HEK293 (cell line): ENCODE data around the gene MPZL3.
A peak's percentile ranks its signal among the peaks of the same experiment; 100 is the strongest.

Experiments
- CTCF ChIA-PET: fragments of 350-600 bp; formaldehyde crosslinking; extraction: SDS; loops from one replicate; lab custom pipeline; 2021; ENCODE audit warnings: antibody characterized with exemption; lab: Yijun Ruan, JAX
- POLR2A ChIA-PET: fragments of 300-600 bp; formaldehyde crosslinking; extraction: SDS; loops from one replicate; lab custom pipeline; 2020; ENCODE audit warnings: antibody characterized with exemption, inconsistent platforms; lab: Yijun Ruan, JAX
- H3K27ac ChIP-seq: fragments of 200-500 bp; sonication (Bioruptor generic); 2 replicates; pipeline ENCODE4 v1.5.1; 2014; ENCODE audit warnings: low read depth, low read length, control low read depth, inconsistent platforms; ENCODE audit errors: extremely low read depth
- H3K36me3 ChIP-seq, 2 experiments: fragments of 200-500 bp in 1 of 2; sonication (Bioruptor generic) in 1 of 2; 1 replicate in 1 of 2; 2 replicates in 1 of 2; pipeline ENCODE4 v1.5.1; 2014 to 2017; ENCODE audit warnings: inconsistent platforms in 2 of 2, low read length in 2 of 2; ENCODE audit not compliant: control insufficient read depth in 2 of 2, insufficient read depth in 1 of 2
- H3K4me1 ChIP-seq: fragments of 200-500 bp; sonication (Bioruptor generic); 2 replicates; pipeline ENCODE4 v1.5.1; 2014; ENCODE audit warnings: mild to moderate bottlenecking, low read length, inconsistent platforms; ENCODE audit not compliant: control insufficient read depth, insufficient read depth
- H3K4me3 ChIP-seq: 2 replicates; pipeline ENCODE4 v1.5.1; 2011; ENCODE audit warnings: low read depth, mild to moderate bottlenecking, control low read depth, low read length, moderate library complexity
- H3K9me3 ChIP-seq: fragments of 200-500 bp; sonication (Bioruptor generic); 2 replicates; pipeline ENCODE4 v1.5.1; 2014; ENCODE audit warnings: low read depth, low read length, inconsistent platforms; ENCODE audit not compliant: control insufficient read depth, insufficient read depth
- KLF16 ChIP-seq: fragments of 450-650 bp; formaldehyde crosslinking; IDR thresholded peaks from 2 replicates; pipeline ENCODE4 v1.5.1; 2017; ENCODE audit warnings: missing biosample characterization, missing genetic modification characterization
- KLF9 ChIP-seq: fragments of 450-650 bp; formaldehyde crosslinking; IDR thresholded peaks from 2 replicates; pipeline ENCODE4 v1.5.1; 2016; ENCODE audit warnings: missing biosample characterization, missing genetic modification characterization, low read depth
- MYNN ChIP-seq: fragments of 450-650 bp; formaldehyde crosslinking; IDR thresholded peaks from 2 replicates; pipeline ENCODE4 v1.5.1; 2016; ENCODE audit warnings: missing biosample characterization, missing genetic modification characterization, borderline replicate concordance
- OSR2 ChIP-seq: fragments of 450-650 bp; formaldehyde crosslinking; IDR thresholded peaks from 2 replicates; pipeline ENCODE4 v1.5.1; 2016; ENCODE audit warnings: missing biosample characterization, missing genetic modification characterization
- OVOL3 ChIP-seq: fragments of 450-650 bp; formaldehyde crosslinking; IDR thresholded peaks from 2 replicates; pipeline ENCODE4 v1.5.1; 2016; ENCODE audit warnings: missing biosample characterization, missing genetic modification characterization
- SP3 ChIP-seq: fragments of 450-650 bp; formaldehyde crosslinking; IDR thresholded peaks from 2 replicates; pipeline ENCODE4 v1.5.1; 2016; ENCODE audit warnings: missing biosample characterization, missing genetic modification characterization
- ZNF221 ChIP-seq: fragments of 450-650 bp; formaldehyde crosslinking; IDR thresholded peaks from 2 replicates; pipeline ENCODE4 v1.5.1; 2017; ENCODE audit warnings: missing biosample characterization, missing genetic modification characterization, borderline replicate concordance
- ZNF292 ChIP-seq: fragments of 450-650 bp; formaldehyde crosslinking; IDR thresholded peaks from 2 replicates; pipeline ENCODE4 v1.5.1; 2016; ENCODE audit warnings: low read depth, missing biosample characterization, missing genetic modification characterization, borderline replicate concordance
- ZNF654 ChIP-seq: fragments of 450-650 bp; formaldehyde crosslinking; IDR thresholded peaks from 2 replicates; pipeline ENCODE4 v1.5.1; 2016; ENCODE audit warnings: low read depth, missing biosample characterization, missing genetic modification characterization
- ZNF707 ChIP-seq: fragments of 450-650 bp; formaldehyde crosslinking; IDR thresholded peaks from 2 replicates; pipeline ENCODE4 v1.5.1; 2016; ENCODE audit warnings: missing biosample characterization, missing genetic modification characterization
- TF ChIP-seq, protein P1 (sequence below): fragments of 450-650 bp; formaldehyde crosslinking; conservative IDR thresholded peaks from 2 replicates; pipeline ENCODE4 v1.5.1; 2016; ENCODE audit warnings: low read depth, missing biosample characterization, missing genetic modification characterization
- TF ChIP-seq, protein P2 (sequence below): fragments of 450-650 bp; formaldehyde crosslinking; IDR thresholded peaks from 2 replicates; pipeline ENCODE4 v1.5.1; 2016; ENCODE audit warnings: missing biosample characterization, missing genetic modification characterization, low read depth
- TF ChIP-seq, protein P3 (sequence below): IDR thresholded peaks from 2 replicates; pipeline ENCODE4 v1.6.1; 2011; ENCODE audit warnings: mild to moderate bottlenecking, low read depth, low read length, borderline replicate concordance
- TF ChIP-seq, protein P4 (sequence below): fragments of 450-650 bp; formaldehyde crosslinking; IDR thresholded peaks from 2 replicates; pipeline ENCODE4 v1.5.1; 2016; ENCODE audit warnings: missing biosample characterization, missing genetic modification characterization
- TF ChIP-seq, protein P5 (sequence below): fragments of 450-650 bp; formaldehyde crosslinking; IDR thresholded peaks from 2 replicates; pipeline ENCODE4 v1.5.1; 2016; ENCODE audit warnings: missing biosample characterization, missing genetic modification characterization
- TF ChIP-seq, protein P6 (sequence below): fragments of 450-650 bp; formaldehyde crosslinking; IDR thresholded peaks from 2 replicates; pipeline ENCODE4 v1.5.1; 2016; ENCODE audit warnings: missing biosample characterization, missing genetic modification characterization

Gene MPZL3

DNA sequence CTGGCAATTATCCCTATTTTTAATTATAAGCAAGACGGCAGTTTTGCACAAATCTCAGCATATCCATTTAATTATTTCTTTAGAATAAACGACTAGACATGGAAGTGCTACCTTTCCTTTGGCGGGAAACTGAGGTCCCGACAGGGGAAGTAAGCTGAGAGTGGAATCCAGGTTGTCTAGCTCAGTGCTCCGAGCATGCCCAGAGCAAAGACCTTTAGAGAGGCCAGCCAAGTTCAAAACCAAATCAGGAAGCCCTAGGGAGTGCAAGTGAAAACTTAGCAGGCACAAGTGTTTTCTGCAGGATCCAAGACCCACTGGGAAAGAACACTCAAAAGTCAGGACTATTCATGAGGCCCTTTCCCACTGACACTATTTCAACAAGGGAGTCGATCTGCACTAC is 53.0 kb downstream of the MPZL3 start:
- Histone ChIP-seq H3K4me1 (no peaks in the 10 kb centered on the region), H3K9me3 (no peaks in the 10 kb centered on the region), H3K27ac (no peak overlapping the region), H3K4me3 (no peak overlapping the region), H3K36me3 (no peaks in the 10 kb centered on the region)
- POLR2A ChIA-PET: interaction anchor here (0.6 kb wide), 1 partner anchor 373 kb away, joined by 3 read pairs; the partner anchor contains the start of gene ARCN1
- CTCF ChIA-PET: interaction anchor here (0.6 to 3.3 kb wide), 44 partner anchors 11 to 348 kb away, joined by 3 to 52 read pairs (median 6); partner anchors contain the start of genes MPZL3, SCN2B and UBE4A
- TF ChIP-seq, protein P1, sequence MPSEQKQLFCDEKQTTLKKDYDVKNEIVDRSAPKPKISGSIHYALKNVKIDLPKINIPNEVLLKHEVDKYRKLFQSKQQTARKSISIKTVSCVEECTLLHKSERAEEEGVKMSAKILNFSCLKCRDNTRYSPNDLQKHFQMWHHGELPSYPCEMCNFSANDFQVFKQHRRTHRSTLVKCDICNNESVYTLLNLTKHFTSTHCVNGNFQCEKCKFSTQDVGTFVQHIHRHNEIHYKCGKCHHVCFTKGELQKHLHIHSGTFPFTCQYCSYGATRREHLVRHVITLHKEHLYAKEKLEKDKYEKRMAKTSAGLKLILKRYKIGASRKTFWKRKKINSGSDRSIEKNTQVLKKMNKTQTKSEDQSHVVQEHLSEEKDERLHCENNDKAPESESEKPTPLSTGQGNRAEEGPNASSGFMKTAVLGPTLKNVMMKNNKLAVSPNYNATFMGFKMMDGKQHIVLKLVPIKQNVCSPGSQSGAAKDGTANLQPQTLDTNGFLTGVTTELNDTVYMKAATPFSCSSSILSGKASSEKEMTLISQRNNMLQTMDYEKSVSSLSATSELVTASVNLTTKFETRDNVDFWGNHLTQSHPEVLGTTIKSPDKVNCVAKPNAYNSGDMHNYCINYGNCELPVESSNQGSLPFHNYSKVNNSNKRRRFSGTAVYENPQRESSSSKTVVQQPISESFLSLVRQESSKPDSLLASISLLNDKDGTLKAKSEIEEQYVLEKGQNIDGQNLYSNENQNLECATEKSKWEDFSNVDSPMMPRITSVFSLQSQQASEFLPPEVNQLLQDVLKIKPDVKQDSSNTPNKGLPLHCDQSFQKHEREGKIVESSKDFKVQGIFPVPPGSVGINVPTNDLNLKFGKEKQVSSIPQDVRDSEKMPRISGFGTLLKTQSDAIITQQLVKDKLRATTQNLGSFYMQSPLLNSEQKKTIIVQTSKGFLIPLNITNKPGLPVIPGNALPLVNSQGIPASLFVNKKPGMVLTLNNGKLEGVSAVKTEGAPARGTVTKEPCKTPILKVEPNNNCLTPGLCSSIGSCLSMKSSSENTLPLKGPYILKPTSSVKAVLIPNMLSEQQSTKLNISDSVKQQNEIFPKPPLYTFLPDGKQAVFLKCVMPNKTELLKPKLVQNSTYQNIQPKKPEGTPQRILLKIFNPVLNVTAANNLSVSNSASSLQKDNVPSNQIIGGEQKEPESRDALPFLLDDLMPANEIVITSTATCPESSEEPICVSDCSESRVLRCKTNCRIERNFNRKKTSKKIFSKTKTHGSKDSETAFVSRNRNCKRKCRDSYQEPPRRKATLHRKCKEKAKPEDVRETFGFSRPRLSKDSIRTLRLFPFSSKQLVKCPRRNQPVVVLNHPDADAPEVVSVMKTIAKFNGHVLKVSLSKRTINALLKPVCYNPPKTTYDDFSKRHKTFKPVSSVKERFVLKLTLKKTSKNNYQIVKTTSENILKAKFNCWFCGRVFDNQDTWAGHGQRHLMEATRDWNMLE (tag by site-specific recombination): no peak
- TF ChIP-seq, protein P2, sequence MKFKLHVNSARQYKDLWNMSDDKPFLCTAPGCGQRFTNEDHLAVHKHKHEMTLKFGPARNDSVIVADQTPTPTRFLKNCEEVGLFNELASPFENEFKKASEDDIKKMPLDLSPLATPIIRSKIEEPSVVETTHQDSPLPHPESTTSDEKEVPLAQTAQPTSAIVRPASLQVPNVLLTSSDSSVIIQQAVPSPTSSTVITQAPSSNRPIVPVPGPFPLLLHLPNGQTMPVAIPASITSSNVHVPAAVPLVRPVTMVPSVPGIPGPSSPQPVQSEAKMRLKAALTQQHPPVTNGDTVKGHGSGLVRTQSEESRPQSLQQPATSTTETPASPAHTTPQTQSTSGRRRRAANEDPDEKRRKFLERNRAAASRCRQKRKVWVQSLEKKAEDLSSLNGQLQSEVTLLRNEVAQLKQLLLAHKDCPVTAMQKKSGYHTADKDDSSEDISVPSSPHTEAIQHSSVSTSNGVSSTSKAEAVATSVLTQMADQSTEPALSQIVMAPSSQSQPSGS: no peak
- TF ChIP-seq KLF9: no peak
- TF ChIP-seq ZNF707 (tag by site-specific recombination): no peak

DNA sequence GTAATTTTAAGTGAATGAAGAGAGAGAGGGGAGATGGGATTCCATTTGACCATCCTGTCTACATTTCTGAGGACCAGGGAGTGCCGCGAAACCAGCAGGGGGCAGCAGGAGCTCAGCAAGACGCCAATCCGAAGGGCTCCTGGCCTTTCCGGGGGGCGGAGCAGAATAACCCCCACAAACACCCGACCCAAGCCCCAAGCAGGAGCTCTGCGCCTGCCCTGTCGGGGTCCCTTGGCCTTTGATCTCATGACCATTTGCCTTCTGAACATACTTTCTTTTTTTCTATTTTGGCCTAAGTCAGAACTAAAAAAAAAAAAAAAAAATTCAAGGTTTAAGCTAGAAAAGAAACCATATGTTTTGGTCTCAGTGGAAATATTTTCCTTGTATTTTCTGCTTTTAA is 53.8 kb downstream of the MPZL3 start:
- Histone ChIP-seq H3K36me3 (no peaks in the 10 kb centered on the region), H3K4me3 (no peak overlapping the region; the same call in 1 of the 2 replicates), H3K9me3 (no peaks in the 10 kb centered on the region), H3K27ac (no peak overlapping the region), H3K4me1 (no peaks in the 10 kb centered on the region)
- ChIA-PET CTCF (interaction anchor here (0.6 to 3.3 kb wide), 64 partner anchors 8 to 953 kb away, joined by 3 to 52 read pairs (median 5); partner anchors contain the start of genes MPZL3, SCN2B and UBE4A), POLR2A (interaction anchor here (0.6 to 0.7 kb wide), 2 partner anchors 217 to 374 kb away, joined by 3 to 4 read pairs; partner anchors contain the start of gene ARCN1)
- TF ChIP-seq MYNN (tag by site-specific recombination) (no peak), OSR2 (no peak), ZNF221 (tag by site-specific recombination) (no peak), OVOL3 (no peak), KLF16 (tag by site-specific recombination) (no peak), ZNF292 (tag by site-specific recombination) (no peak), ZNF654 (tag by site-specific recombination) (peak; percentile 82), SP3 (no peak)
- TF ChIP-seq, protein P3, sequence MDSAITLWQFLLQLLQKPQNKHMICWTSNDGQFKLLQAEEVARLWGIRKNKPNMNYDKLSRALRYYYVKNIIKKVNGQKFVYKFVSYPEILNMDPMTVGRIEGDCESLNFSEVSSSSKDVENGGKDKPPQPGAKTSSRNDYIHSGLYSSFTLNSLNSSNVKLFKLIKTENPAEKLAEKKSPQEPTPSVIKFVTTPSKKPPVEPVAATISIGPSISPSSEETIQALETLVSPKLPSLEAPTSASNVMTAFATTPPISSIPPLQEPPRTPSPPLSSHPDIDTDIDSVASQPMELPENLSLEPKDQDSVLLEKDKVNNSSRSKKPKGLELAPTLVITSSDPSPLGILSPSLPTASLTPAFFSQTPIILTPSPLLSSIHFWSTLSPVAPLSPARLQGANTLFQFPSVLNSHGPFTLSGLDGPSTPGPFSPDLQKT: no peak
- TF ChIP-seq, protein P4, sequence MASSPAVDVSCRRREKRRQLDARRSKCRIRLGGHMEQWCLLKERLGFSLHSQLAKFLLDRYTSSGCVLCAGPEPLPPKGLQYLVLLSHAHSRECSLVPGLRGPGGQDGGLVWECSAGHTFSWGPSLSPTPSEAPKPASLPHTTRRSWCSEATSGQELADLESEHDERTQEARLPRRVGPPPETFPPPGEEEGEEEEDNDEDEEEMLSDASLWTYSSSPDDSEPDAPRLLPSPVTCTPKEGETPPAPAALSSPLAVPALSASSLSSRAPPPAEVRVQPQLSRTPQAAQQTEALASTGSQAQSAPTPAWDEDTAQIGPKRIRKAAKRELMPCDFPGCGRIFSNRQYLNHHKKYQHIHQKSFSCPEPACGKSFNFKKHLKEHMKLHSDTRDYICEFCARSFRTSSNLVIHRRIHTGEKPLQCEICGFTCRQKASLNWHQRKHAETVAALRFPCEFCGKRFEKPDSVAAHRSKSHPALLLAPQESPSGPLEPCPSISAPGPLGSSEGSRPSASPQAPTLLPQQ (tag by site-specific recombination): no peak
- TF ChIP-seq, protein P5, sequence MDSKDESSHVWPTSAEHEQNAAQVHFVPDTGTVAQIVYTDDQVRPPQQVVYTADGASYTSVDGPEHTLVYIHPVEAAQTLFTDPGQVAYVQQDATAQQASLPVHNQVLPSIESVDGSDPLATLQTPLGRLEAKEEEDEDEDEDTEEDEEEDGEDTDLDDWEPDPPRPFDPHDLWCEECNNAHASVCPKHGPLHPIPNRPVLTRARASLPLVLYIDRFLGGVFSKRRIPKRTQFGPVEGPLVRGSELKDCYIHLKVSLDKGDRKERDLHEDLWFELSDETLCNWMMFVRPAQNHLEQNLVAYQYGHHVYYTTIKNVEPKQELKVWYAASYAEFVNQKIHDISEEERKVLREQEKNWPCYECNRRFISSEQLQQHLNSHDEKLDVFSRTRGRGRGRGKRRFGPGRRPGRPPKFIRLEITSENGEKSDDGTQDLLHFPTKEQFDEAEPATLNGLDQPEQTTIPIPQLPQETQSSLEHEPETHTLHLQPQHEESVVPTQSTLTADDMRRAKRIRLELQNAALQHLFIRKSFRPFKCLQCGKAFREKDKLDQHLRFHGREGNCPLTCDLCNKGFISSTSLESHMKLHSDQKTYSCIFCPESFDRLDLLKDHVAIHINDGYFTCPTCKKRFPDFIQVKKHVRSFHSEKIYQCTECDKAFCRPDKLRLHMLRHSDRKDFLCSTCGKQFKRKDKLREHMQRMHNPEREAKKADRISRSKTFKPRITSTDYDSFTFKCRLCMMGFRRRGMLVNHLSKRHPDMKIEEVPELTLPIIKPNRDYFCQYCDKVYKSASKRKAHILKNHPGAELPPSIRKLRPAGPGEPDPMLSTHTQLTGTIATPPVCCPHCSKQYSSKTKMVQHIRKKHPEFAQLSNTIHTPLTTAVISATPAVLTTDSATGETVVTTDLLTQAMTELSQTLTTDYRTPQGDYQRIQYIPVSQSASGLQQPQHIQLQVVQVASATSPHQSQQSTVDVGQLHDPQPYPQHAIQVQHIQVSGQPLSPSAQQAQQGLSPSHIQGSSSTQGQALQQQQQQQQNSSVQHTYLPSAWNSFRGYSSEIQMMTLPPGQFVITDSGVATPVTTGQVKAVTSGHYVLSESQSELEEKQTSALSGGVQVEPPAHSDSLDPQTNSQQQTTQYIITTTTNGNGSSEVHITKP (tag by site-specific recombination): no peak
- TF ChIP-seq, protein P6, sequence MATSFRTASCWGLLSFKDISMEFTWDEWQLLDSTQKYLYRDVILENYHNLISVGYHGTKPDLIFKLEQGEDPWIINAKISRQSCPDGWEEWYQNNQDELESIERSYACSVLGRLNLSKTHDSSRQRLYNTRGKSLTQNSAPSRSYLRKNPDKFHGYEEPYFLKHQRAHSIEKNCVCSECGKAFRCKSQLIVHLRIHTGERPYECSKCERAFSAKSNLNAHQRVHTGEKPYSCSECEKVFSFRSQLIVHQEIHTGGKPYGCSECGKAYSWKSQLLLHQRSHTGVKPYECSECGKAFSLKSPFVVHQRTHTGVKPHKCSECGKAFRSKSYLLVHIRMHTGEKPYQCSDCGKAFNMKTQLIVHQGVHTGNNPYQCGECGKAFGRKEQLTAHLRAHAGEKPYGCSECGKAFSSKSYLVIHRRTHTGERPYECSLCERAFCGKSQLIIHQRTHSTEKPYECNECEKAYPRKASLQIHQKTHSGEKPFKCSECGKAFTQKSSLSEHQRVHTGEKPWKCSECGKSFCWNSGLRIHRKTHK (tag by site-specific recombination): no peak
- TF ChIP-seq, protein P2: no peak
